NCI-H524 (cell line): ENCODE measurements around the gene FANCG.

Experiments
- DNase-seq, 2 experiments: peaks; one replicate each; lab custom pipeline; 2025; lab: John Stamatoyannopoulos, UW

Gene FANCG

DNA sequence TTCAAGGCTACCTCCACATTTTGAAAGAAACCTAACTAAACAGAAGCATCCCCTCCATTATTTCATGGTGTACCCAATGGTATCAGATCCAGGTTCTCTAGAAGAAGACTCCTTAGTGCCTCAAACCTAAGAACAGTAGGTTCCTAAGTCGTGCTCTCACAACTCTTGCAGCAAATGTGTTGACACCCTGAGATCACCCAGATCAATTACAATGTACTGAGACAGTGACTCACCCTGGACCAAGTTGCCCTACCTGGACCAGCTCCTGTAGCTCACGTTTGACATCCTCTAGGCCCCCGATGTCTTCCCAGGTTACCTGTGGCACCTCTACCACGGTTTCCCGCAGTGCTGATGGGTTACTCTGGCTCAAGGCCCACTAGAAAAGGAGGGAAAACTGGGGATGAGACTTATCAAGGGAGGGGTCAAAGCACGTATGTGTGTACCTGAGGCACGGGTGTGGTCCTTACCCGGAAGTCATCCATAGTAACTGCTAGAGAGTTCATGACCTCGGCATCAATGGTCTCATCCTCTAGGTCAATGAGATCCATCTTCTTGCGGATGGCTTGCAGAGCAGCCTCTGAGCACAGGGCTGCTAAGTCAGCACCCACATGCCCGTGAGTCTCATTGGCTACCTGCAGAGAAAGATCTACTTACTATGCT is 19.1 kb downstream of the FANCG start:
- no peak for DNase-seq

DNA sequence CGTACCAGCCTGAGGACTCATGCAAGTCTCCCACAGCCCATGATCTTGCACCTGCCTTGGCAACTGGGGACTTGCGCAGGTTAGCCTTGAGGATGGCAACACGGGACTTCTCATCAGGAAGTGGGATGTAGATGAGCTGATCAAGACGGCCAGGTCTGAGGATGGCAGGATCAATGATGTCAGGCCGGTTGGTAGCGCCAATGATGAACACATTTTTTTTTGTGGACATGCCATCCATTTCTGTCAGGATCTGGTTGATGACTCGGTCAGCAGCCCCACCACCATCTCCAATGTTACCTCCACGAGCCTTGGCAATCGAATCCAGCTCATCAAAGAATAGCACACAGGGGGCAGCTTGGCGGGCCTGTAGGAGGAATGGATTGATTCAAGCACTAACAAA is 20.3 kb downstream of the FANCG start:
- DNase-seq = no peak

DNA sequence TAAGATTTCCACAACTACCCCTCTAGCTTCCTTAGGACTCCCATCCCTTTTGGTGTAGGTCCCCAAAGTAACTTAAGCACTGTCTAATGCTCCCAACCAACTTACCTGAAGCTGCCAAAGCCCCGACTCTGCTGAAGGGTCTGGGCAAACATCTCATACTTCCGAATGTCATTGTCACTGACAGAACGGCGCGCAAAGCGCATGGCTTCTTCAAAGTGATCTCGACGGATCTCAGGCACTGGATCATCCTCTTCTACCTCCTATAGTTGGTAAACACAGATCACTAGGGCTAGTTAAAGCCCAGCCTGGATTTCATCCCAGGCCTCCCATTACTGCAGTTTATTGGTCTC is 22.5 kb downstream of the FANCG start:
- DNase-seq = no peak

DNA sequence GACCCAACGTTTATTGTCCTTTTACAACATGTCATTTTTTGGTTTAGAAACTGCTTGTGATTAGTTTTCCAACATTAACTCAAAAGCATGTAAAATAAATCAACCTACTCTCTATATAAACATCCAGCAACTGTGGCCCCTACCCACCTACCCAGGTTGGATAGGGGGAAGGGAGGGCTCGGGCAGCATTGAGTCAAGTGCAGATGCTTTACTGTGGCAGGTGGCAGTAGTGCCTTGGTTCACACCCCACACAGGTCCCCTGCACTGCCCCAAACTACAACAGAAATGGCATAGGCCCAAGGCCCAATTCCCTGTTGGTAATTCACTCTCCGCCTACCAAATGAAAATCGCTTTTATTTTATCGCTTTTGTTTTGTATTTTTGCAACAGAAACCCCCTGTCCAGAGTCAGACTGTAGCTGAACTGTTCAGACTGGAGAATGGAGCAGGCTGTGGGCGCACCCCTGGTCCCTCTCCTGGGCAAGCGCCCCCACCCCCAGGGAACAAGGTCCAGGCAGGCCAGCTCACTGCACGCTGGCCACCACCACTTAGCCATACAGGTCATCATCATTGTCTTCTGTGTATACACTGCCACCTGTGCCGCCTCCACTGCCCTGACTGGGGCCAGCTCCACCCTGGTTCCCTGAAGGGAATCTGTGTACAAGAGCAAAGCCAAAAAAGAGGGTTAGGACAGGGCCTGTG is 23.0 kb downstream of the FANCG start:
- DNase-seq = no peak

DNA sequence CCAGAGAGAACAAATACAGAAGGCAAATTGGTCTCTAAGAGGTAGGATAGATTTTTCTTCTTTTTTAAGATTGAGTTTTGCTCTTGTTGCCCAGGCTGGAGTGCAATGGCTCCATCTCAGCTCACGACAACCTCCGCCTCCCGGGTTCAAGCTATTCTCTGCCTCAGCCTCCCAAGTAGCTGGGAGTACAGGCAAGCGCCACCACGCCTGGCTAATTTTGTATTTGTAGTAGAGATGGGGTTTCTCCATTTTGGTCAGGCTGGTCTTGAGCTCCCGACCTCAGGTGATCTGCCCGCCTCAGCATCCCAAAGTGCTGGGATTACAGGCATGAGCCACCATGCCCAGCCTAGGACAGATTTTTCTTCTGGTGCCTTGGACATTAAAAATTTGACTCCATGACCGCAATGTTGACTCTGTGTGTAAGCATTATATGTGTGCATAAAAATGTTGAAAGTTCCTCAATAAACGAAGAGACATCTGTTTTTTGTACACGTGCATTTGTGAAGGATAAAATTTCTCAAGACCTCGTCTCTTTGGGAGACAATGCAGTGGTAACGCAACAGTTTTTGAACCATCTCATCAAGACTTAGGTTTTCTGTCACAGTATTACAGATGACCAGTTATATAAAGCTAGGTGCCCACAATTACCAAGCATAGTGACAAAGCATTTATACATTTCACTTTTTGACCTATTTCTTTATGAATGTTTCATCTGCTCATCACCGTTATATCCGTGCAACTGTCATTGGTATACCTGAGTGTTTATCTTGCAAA is 24.7 kb downstream of the FANCG start:
- DNase-seq = no peak

DNA sequence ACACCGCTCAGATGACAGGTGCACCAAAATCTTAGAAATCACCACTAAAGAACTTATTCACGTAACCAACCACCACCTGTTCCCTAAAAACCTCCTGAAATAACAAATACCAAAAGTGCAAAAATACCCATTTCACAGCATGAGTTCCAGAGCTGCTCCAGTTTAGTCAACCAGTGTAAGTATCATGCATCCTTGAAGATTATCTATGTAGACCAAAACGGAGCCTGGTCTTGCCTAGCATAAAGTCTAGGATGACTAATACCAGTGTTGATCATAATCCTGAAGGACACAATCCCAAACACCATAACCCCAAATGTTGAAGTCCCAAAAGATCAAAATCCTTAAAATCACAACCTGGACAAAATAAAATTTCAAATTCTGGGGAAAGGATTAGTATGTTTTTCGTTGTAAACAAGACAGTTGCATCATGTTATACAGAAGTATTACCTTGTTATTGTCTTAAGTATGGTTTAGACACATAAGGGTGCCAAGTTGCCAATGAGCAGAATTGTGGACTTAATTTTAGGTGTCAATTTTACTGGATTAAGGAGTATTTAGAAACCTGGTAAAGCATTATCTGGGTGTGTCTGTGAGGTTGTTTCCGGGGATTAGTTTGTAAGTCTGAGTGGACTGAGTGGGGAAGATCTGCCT is 25.4 kb downstream of the FANCG start:
- DNase-seq = no peak

DNA sequence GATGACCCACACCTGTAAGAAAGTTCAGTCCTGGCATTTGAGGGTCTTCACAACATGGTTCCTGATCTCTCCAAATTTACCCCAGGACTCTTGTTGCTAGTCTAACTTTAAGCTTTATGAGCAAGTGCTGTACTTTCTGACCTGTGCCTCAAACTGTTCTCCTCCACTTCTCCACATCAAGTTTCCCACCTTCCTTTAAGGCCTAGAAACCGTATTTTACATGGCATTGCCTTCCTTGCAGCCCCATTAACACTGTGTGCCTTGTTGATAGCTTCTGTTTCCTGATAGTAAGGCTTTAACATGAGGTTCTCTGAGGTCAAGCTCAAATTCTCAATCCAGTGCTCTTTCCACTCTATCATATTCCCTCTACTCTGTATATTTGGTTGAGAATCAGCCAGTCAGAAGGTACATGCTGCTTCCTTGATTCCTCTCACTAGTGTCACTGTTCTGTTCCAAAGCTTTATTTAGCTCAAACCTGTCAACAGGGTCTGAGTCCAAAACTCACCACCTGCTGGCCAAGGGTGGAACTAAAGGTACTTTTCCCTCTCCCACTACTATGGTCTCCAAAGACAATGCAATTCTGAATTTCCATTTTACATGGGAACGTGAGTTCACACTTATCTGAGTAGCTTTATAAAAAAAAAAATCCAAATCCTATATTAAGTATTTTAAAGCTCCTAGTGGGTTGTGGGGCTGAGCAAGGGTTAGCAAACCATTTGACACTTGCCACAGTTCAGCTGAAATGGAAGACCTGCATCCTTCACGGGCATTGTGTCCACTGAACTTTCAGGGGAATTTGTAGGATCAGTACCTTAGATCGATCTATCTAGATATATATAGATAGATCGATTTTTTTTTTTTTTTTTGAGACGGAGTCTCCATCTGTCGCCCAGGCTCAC is 28.4 kb downstream of the FANCG start:
- peak; percentile 17 to 46 for DNase-seq

DNA sequence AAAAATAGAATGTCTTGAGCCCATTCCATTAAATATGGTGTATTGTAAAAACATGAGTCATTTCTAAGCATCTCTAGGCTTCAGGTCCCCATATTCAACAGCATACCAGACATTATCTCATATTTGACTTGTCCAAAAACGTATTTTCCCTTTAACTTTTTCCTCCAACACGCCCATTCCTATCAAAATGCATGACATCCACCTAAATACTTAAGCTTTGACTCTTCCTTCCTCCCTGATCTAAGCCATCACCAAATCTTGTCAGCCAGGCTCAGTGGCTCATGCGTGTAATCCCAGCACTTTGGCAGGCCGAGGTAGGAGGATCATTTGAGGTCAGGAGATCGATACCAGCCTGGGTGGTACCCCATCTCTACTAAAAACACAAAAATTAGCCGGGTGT is 31.2 kb downstream of the FANCG start:
- DNase-seq = no peak

DNA sequence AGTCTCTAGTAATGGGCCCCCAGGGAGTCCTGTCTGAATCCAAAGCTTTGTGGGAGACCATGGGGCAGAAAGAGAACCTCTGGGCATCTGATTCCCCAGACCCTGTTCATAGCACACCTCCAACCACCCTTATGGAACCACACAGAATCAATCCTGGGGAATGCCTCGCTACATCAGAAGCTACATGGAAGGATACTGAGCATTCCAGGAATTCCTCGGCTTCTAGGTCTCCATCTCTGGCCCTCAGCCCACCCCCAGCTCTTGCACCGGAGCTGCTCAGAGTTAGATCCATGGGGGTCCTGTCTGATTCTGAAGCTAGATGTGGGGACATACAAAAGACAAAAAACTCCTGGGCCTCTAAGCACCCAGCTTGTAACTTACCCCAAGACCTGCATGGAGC is 35.7 kb downstream of the FANCG start:
- DNase-seq = no peak

DNA sequence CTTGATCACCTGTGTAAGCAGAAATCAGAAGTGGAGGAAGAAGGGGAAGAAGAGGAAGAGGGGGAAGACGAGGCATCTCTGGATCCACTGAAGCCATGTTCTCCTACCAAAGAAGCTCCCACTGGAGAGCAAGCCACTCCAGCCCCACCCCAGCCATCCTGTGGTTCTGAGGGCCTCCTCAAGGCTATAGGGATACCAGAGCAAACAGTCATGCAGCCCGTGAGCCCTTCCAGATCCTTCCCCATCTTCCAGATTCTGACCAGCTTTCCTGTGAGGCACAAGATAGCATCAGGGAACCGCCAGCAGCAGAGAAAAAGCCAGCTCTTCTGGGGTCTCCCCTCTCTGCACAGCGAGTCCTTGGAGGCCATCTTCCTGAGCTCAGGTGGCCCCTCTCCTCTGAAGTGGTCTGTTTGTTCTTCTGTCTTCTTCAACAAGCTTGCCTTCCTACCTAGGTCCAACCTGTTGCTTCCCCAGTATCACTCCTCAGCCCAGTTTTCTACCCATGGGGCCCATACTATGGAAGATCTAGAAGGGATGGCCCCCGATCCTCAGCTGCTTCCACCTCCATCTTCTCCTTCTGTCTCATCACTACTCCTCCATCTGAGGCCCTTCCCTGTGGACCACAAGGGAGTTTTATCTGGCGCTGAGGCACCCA is 36.7 kb downstream of the FANCG start:
- DNase-seq = no peak

DNA sequence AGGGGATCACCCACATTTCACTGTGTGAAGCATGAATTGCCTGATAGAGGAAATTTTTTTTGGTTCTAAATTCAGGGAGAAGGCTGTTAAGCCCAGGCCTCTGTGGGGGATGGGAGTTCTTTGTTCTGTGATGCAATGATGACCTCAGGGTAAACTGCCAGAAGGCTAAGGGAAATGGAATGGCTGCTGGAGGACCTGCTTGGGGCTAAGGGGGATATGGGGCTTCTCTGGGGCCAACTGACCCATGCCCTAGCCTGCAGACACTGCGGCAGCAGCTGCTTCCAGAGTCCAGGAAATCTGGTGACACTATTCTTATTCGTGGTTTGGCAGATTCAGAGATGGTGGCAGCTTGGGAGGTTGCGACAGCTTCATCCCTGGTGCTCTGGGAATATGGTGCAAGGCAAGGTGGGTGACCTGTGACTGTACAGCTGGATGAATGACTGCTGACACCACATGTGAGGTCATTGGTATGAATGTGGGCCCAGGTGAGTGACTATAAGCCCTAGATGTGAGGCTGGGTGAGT is 37.6 kb downstream of the FANCG start:
- DNase-seq = no peak

DNA sequence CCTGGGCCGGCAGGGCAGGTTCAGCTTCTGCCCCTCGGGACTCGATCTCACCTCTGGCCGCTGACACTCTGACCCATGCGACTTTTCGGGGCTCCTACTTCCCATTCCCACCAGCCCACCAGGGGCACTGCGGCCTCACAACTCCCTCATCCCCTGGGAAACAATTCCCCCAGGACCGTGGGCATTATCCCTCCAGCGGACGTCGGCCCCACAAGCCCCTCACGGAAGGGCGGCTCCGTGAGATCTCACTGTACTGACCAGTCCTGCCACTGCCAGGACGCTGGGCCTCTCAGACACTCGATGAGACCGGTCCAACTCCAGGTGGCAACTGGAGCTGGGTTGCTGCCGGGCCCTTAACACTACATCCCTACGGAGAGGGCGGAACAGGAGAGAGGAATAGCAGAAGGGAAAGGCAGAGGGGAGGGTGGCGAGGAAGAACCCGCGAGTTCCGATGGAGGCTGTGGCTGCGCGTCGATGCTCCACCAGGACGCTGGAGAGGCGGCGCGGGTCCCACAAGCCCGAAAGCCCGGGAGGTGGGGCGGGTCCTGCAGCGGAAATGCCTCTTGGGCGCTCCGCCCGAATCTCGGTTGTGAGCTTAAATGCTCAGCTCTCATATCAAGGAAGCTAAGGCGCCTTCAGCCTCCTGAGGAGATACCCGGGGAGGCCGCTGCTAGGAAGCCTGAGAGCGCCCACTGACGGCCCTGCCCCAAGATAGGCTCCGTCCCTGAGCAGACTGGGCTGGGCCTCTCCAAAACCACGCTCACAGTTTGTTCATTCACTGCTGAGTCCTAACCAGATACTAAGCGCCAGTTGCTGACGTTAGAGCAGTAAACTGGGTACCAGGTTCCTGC is 43.7 kb downstream of the FANCG start:
- DNase-seq = no peak

DNA sequence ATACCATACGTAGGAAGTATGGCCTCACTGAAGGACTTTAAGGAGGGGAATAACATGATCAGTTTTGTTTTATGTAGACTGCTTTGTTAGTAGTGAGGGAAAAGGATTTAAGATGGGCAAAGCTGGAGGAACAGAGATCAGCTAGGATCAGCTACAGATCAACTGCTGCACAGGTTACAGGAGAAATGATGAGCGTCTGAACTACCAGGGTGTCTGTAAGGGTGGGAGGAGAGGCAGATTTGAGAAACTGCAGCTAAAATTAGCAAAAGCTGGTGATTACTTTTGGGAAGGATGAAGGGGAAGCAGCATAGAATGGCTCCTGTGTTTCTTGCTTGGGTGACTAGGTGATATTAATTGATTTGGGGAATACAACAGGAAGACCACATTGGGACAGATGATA is 46.6 kb downstream of the FANCG start:
- DNase-seq = no peak

DNA sequence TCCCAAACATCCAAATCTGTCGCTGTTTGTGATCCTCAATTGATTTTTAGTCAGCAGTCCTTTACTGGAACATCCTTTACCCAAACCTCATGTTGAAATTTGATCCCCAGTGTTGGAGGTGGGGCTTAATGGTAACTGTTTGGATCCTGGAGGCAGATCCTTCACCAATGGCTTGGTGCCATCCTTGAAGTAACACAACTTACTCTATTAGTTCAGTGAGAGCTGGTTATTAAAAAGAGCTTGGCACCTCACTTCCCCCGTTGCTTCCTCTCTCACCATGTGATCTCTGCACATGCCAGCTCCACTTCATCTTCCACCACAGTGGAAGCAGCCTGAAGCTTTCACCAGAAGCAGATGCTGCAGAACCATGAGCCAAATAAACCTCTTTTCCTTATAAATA is 49.9 kb downstream of the FANCG start:
- DNase-seq = no peak

DNA sequence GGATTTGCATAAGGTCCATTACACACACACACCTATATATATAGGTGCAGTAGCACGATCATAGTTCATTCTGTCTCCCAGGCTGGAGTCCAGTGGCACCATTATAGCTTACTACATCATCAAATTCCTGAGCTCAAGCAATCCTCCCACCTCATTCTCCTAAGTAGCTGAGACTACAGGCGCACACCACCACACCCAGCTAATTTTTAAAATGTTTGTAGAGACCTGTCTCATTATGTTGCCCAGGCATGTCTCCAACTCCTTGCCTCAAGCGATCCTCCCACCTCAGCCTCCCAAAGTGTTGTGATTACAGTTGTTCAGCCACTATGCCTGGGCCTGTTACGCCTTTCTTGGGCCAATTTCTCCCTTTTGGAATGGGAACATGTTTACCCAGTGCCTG is 50.5 kb downstream of the FANCG start:
- DNase-seq = no peak

DNA sequence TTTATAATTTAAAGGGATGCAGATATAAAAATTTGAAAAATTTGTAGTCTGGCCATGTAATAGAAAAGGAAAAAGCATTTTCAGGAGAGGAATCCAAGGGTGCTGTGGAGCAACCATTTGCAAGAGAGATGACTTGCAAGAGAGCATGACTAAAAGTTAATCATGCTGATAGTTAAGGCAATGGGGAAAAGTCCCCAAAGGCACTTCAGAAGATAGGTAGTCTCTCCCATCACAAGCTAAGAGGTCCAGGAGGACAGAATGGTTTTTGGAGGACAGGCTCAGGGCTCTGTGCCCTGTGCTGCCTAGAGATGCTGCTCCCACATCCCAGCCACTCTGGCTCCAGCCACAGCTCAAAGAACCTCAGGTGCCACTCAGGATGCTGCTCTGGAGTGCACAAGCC is 51.4 kb downstream of the FANCG start:
- DNase-seq = no peak

DNA sequence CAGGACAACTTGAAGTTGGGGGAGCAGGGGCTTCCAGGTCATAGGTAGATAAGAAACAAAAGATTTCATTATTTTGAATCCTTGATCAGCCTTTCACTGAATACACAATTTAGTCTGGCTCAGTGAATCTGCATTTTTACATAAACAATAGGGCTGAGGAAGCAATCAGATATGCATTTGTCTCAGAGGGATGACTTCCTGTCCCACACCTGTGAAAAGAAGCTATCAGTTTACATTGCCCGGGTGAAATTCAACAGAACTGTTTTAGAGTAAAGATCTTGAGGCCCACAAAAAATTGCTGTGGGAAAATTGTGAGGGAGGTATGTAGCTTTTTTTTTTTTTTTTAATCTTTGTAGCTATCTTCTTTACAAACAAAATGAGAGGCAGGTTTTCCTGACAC is 51.9 kb downstream of the FANCG start:
- DNase-seq = no peak

DNA sequence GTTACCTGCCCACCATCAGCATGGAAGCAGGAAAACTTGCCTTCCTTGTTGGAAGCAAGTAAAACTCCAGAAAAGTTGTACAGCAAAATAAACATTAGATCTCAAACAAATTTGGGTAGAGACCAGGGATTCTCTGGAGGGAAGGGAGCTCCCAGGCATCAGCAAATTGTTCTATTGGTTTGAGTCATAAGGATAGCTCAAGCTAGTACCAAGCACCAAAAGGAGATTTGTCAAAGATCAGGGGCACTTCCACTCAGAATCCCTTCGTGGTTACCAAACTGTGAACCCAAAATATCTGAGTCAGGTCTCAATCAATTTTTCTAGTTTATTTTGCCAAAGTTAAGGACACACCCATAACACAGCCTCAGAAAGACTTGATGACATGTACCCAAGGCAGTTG is 52.4 kb downstream of the FANCG start:
- no peak for DNase-seq

DNA sequence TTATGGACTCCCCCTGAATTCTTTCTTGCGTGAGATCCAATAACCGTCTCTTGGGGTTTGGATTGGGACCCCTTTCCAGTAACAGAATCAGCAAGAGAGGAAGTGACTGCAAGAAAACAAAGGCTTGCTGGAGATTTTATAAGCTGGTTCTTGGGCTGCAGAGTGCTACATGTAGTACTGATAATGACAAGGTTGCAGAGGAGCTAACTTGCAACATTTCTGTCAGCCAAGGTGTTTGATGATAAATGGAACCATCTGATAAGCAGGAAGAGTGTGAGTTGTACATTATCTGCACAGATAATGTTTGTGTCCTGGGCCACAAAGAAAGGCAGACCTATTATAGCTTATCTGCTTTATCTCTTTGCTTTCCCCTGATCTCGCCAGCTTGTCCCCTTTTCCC is 53.1 kb downstream of the FANCG start:
- no peak for DNase-seq
